ENCODE results near the gene SMAP1.
"Not testable (repeated sequence)": the region's sequence is repeated elsewhere in the genome, so short reads cannot be mapped to it uniquely, and the experiment has no call there.

- TF ChIP-seq CTCF (IDR thresholded peaks at IDR 0.05 in 8 of 11, conservative IDR thresholded peaks at IDR 0.05 in 3 of 11); POLR2A (IDR thresholded peaks at IDR 0.05); POLR2AphosphoS5 (IDR thresholded peaks at IDR 0.05): not testable (repeated sequence)
These were observed 74.8 kb downstream of the SMAP1 start for GRCh38 chr6:70742462-70742861.

All from spleen (tissue), 7 donors.